HEK293 (cell line): Measurements from ENCODE around the gene NRIP1.
"Not testable (repeated sequence)": the region's sequence is repeated elsewhere in the genome, so short reads cannot be mapped to it uniquely, and the experiment has no call there.

Experiments
- CTCF ChIA-PET: fragments of 350-600 bp; formaldehyde crosslinking; extraction: SDS; loops from one replicate; lab custom pipeline; 2021; ENCODE audit warnings: antibody characterized with exemption; lab: Yijun Ruan, JAX
- POLR2A ChIA-PET: fragments of 300-600 bp; formaldehyde crosslinking; extraction: SDS; loops from one replicate; lab custom pipeline; 2020; ENCODE audit warnings: antibody characterized with exemption, inconsistent platforms; lab: Yijun Ruan, JAX
- H3K27ac ChIP-seq: fragments of 200-500 bp; sonication (Bioruptor generic); 2 replicates; pipeline ENCODE4 v1.5.1; 2014; ENCODE audit warnings: low read depth, low read length, control low read depth, inconsistent platforms; ENCODE audit errors: extremely low read depth
- H3K36me3 ChIP-seq, 2 experiments: fragments of 200-500 bp in 1 of 2; sonication (Bioruptor generic) in 1 of 2; 1 replicate in 1 of 2; 2 replicates in 1 of 2; pipeline ENCODE4 v1.5.1; 2014 to 2017; ENCODE audit warnings: inconsistent platforms in 2 of 2, low read length in 2 of 2; ENCODE audit not compliant: control insufficient read depth in 2 of 2, insufficient read depth in 1 of 2
- H3K4me1 ChIP-seq: fragments of 200-500 bp; sonication (Bioruptor generic); 2 replicates; pipeline ENCODE4 v1.5.1; 2014; ENCODE audit warnings: mild to moderate bottlenecking, low read length, inconsistent platforms; ENCODE audit not compliant: control insufficient read depth, insufficient read depth
- H3K4me3 ChIP-seq: 2 replicates; pipeline ENCODE4 v1.5.1; 2011; ENCODE audit warnings: low read depth, mild to moderate bottlenecking, control low read depth, low read length, moderate library complexity
- H3K9me3 ChIP-seq: fragments of 200-500 bp; sonication (Bioruptor generic); 2 replicates; pipeline ENCODE4 v1.5.1; 2014; ENCODE audit warnings: low read depth, low read length, inconsistent platforms; ENCODE audit not compliant: control insufficient read depth, insufficient read depth
- BCL6B ChIP-seq: fragments of 450-650 bp; formaldehyde crosslinking; IDR thresholded peaks from 2 replicates; pipeline ENCODE4 v1.5.1; 2017; ENCODE audit warnings: missing biosample characterization, missing genetic modification characterization
- MZF1 ChIP-seq: fragments of 450-650 bp; formaldehyde crosslinking; IDR thresholded peaks from 2 replicates; pipeline ENCODE4 v1.5.1; 2017; ENCODE audit warnings: missing biosample characterization, missing genetic modification characterization, borderline replicate concordance
- OVOL3 ChIP-seq: fragments of 450-650 bp; formaldehyde crosslinking; IDR thresholded peaks from 2 replicates; pipeline ENCODE4 v1.5.1; 2016; ENCODE audit warnings: missing biosample characterization, missing genetic modification characterization
- RBAK ChIP-seq: fragments of 450-650 bp; formaldehyde crosslinking; IDR thresholded peaks from 2 replicates; pipeline ENCODE4 v1.5.1; 2016; ENCODE audit warnings: missing biosample characterization, missing genetic modification characterization
- SETDB1 ChIP-seq: IDR thresholded peaks from one replicate; pipeline ENCODE4 v1.6.1; 2017; ENCODE audit warnings: mild to moderate bottlenecking, low read length, moderate library complexity, mixed read lengths; ENCODE audit not compliant: insufficient read length
- TRIM28 ChIP-seq: IDR thresholded peaks from 2 replicates; pipeline ENCODE4 v1.6.1; 2011; ENCODE audit warnings: low read length, control low read depth, borderline replicate concordance
- ZNF138 ChIP-seq: fragments of 450-650 bp; formaldehyde crosslinking; IDR thresholded peaks from 2 replicates; pipeline ENCODE4 v1.5.1; 2016; ENCODE audit warnings: missing biosample characterization, missing genetic modification characterization, borderline replicate concordance
- ZNF16 ChIP-seq: fragments of 450-650 bp; formaldehyde crosslinking; IDR thresholded peaks from 2 replicates; pipeline ENCODE4 v1.5.1; 2016; ENCODE audit warnings: low read depth, missing biosample characterization, missing genetic modification characterization
- ZNF23 ChIP-seq: fragments of 450-650 bp; formaldehyde crosslinking; IDR thresholded peaks from 2 replicates; pipeline ENCODE4 v1.5.1; 2016; ENCODE audit warnings: missing biosample characterization, missing genetic modification characterization, borderline replicate concordance
- ZNF280D ChIP-seq: fragments of 450-650 bp; formaldehyde crosslinking; IDR thresholded peaks from 2 replicates; pipeline ENCODE4 v1.5.1; 2016; ENCODE audit warnings: missing biosample characterization, missing genetic modification characterization
- ZNF449 ChIP-seq: fragments of 450-650 bp; formaldehyde crosslinking; IDR thresholded peaks from 2 replicates; pipeline ENCODE4 v1.5.1; 2017; ENCODE audit warnings: missing biosample characterization, mild to moderate bottlenecking, missing genetic modification characterization, moderate library complexity
- ZNF510 ChIP-seq: fragments of 450-650 bp; formaldehyde crosslinking; IDR thresholded peaks from 2 replicates; pipeline ENCODE4 v1.5.1; 2018; ENCODE audit warnings: mild to moderate bottlenecking, missing genetic modification characterization, missing biosample characterization; ENCODE audit not compliant: insufficient replicate concordance
- ZNF518A ChIP-seq: fragments of 450-650 bp; formaldehyde crosslinking; conservative IDR thresholded peaks from 2 replicates; pipeline ENCODE4 v1.5.1; 2016; ENCODE audit warnings: low read depth, missing biosample characterization, missing genetic modification characterization
- ZNF521 ChIP-seq: fragments of 450-650 bp; formaldehyde crosslinking; IDR thresholded peaks from 2 replicates; pipeline ENCODE4 v1.5.1; 2017; ENCODE audit warnings: missing biosample characterization, mild to moderate bottlenecking, missing genetic modification characterization
- ZNF585B ChIP-seq: fragments of 450-650 bp; formaldehyde crosslinking; IDR thresholded peaks from 2 replicates; pipeline ENCODE4 v1.5.1; 2016; ENCODE audit warnings: missing biosample characterization, missing genetic modification characterization
- ZNF654 ChIP-seq: fragments of 450-650 bp; formaldehyde crosslinking; IDR thresholded peaks from 2 replicates; pipeline ENCODE4 v1.5.1; 2016; ENCODE audit warnings: low read depth, missing biosample characterization, missing genetic modification characterization

The NRIP1 gene

GRCh38 chr21:15031790-15032357 is 32.9 kb downstream of the NRIP1 start:
- TF ChIP-seq ZNF449: no peak
- no peak for TF ChIP-seq OVOL3
- TF ChIP-seq ZNF585B (tag by site-specific recombination): no peak
- TF ChIP-seq TRIM28: no peak
- no peak for TF ChIP-seq MZF1 (tag by site-specific recombination)

GRCh38 chr21:15031362-15031761 is 33.4 kb downstream of the NRIP1 start:
- H3K27ac ChIP-seq, POLR2A ChIA-PET, H3K9me3 ChIP-seq: not testable (repeated sequence)

More at GRCh38 chr21:15031790-15032357, 32.9 kb downstream of the NRIP1 start:
- Histone ChIP-seq H3K9me3 (no peaks in the 10 kb centered on the region), H3K27ac (no peak overlapping the region), H3K4me3 (no peak overlapping the region), H3K36me3 (no peaks in the 10 kb centered on the region), H3K4me1 (peaks cover 20% of the 10 kb centered on the region)
- POLR2A ChIA-PET: no interaction called here
- CTCF ChIA-PET: interaction anchor here (0.7 to 1.3 kb wide), 2 partner anchors 53 to 451 kb away, joined by 3 read pairs; no protein-coding TSS in a partner anchor

GRCh38 chr21:15030861-15031260 is 33.9 kb downstream of the NRIP1 start:
- H3K27ac ChIP-seq, CTCF ChIA-PET, POLR2A ChIA-PET, H3K9me3 ChIP-seq, H3K36me3 ChIP-seq, H3K4me3 ChIP-seq: not testable (repeated sequence)
- H3K4me1 ChIP-seq: peaks cover 20% of the 10 kb centered on the region

More at GRCh38 chr21:15031362-15031761, 33.4 kb downstream of the NRIP1 start:
- not testable (repeated sequence) for H3K36me3 ChIP-seq, H3K4me3 ChIP-seq
- CTCF ChIA-PET: interaction anchor here (1.3 kb wide), 1 partner anchor 451 kb away, joined by 3 read pairs; no protein-coding TSS in a partner anchor
- peaks cover 20% of the 10 kb centered on the region for H3K4me1 ChIP-seq

- Histone ChIP-seq H3K36me3 (no peaks in the 10 kb centered on the region), H3K27ac (no peak overlapping the region)
Observed at GRCh38 chr21:15029077-15029476, 35.7 kb downstream of the NRIP1 start.

More at GRCh38 chr21:15029077-15029476, 35.7 kb downstream of the NRIP1 start:
- TF ChIP-seq ZNF23 (tag by site-specific recombination) (no peak), ZNF138 (no peak), BCL6B (no peak), ZNF518A (tag by site-specific recombination) (no peak), ZNF510 (tag by site-specific recombination) (no peak), ZNF280D (tag by site-specific recombination) (no peak), ZNF521 (tag by site-specific recombination) (no peak), ZNF654 (tag by site-specific recombination) (no peak), RBAK (tag by site-specific recombination) (no peak), ZNF16 (no peak), SETDB1 (no peak)
- H3K4me1 ChIP-seq: peaks cover 12% of the 10 kb centered on the region
- H3K4me3 ChIP-seq: no peak overlapping the region
- CTCF ChIA-PET: no interaction called here
- POLR2A ChIA-PET: no interaction called here
- no peaks in the 10 kb centered on the region for H3K9me3 ChIP-seq
